ENCODE results near the gene PRELID2.

The PRELID2 gene

DNA sequence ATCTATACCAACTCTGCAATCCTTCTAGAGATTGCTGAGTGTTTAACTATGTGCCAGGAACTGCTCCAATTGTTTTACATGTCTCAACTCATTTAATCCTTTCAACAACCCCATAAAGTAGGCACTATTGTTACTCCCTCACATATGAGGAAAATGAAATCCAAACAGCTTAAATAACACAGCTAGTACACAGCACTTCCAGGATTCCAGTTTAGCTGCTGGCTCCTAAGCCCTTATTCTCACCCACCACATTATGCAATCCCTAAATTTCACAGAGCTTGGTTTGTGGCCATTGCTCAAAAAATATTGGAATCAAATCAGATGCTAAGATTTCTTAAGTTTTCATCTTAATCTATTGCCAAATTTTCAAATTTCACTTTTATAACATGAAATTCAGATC is 84.9 kb downstream of the PRELID2 start:
- no peak for TF ChIP-seq SIN3A (IDR thresholded peaks at IDR 0.05; ENCODE audit: borderline replicate concordance, insufficient read depth, low read length)
- no peak for TF ChIP-seq TAF1 (IDR thresholded peaks at IDR 0.05; ENCODE audit: borderline replicate concordance, insufficient read depth, low read length)
- no peak for TF ChIP-seq FOXP2 (optimal IDR thresholded peaks at IDR 0.05; ENCODE audit: borderline replicate concordance, extremely low read depth, extremely low read length, insufficient read depth)
- TF ChIP-seq, protein P1, sequence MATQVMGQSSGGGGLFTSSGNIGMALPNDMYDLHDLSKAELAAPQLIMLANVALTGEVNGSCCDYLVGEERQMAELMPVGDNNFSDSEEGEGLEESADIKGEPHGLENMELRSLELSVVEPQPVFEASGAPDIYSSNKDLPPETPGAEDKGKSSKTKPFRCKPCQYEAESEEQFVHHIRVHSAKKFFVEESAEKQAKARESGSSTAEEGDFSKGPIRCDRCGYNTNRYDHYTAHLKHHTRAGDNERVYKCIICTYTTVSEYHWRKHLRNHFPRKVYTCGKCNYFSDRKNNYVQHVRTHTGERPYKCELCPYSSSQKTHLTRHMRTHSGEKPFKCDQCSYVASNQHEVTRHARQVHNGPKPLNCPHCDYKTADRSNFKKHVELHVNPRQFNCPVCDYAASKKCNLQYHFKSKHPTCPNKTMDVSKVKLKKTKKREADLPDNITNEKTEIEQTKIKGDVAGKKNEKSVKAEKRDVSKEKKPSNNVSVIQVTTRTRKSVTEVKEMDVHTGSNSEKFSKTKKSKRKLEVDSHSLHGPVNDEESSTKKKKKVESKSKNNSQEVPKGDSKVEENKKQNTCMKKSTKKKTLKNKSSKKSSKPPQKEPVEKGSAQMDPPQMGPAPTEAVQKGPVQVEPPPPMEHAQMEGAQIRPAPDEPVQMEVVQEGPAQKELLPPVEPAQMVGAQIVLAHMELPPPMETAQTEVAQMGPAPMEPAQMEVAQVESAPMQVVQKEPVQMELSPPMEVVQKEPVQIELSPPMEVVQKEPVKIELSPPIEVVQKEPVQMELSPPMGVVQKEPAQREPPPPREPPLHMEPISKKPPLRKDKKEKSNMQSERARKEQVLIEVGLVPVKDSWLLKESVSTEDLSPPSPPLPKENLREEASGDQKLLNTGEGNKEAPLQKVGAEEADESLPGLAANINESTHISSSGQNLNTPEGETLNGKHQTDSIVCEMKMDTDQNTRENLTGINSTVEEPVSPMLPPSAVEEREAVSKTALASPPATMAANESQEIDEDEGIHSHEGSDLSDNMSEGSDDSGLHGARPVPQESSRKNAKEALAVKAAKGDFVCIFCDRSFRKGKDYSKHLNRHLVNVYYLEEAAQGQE (IDR thresholded peaks at IDR 0.05; ENCODE audit: insufficient read depth in 1 of 2, low read depth in 2 of 2, low read length in 2 of 2), result no peak
- no peak for TF ChIP-seq POLR2AphosphoS5 (IDR thresholded peaks at IDR 0.05; ENCODE audit: low read depth, low read length)

DNA sequence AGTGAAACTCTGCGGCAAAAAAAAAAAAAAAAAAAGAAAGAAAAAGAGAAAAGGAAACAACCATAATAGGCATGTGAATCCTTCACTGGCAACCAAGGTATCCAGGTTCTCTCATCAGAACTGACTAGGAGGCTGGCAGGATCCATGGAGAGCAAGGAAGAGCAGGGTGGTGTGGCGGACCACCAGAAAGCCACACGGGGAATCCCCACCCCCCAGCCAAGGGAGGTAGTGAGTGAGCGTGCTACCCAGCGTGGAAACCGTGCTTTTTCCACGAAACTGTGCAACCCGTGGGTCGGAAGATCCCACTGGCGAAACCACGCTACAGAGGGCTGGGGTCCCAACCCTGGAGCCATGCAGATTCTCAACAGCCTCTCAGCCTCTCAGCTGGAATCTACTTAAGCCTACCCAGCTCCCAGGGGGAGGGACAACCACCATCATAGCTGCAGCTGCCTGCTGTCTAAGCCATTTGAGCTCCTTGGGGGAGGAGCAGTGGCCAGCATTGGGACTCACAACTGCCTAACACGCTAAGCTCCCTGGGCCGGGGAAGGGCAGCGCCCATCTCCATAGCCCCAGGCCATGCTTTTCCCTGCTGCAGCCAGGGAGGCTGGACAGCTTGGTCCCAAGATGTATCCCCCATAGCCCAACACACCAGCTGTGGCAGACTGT is 91.6 kb downstream of the PRELID2 start:
- TF ChIP-seq POLR2AphosphoS5 (IDR thresholded peaks at IDR 0.05; ENCODE audit: low read depth, low read length) (no peak), FOXP2 (optimal IDR thresholded peaks at IDR 0.05; ENCODE audit: borderline replicate concordance, extremely low read depth, extremely low read length, insufficient read depth) (no peak), SIN3A (IDR thresholded peaks at IDR 0.05; ENCODE audit: borderline replicate concordance, insufficient read depth, low read length) (no peak), TAF1 (IDR thresholded peaks at IDR 0.05; ENCODE audit: borderline replicate concordance, insufficient read depth, low read length) (no peak)
- TF ChIP-seq, protein P1 (IDR thresholded peaks at IDR 0.05; ENCODE audit: insufficient read depth in 1 of 2, low read depth in 2 of 2, low read length in 2 of 2), result no peak

DNA sequence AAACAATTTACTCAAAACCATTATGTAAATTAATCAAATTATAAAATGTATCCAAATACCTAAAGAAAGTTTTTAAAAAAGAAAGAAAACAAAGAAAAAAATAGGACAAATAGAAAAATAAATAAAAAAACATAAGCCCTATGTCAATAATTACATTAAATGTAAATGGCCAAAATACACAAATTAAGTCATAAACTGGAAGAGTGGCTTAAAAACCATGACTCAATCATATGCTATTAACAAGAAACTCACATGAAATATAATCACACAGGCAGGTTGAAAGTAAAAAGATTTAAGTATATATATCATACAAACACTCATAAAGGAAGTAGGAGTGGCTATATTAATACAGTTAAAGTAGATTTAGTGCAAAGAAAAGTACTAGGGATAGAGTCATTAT is 95.3 kb downstream of the PRELID2 start:
- TF ChIP-seq FOXP2 (optimal IDR thresholded peaks at IDR 0.05; ENCODE audit: borderline replicate concordance, extremely low read depth, extremely low read length, insufficient read depth), result no peak
- no peak for TF ChIP-seq TAF1 (IDR thresholded peaks at IDR 0.05; ENCODE audit: borderline replicate concordance, insufficient read depth, low read length)
- TF ChIP-seq POLR2AphosphoS5 (IDR thresholded peaks at IDR 0.05; ENCODE audit: low read depth, low read length), result no peak
- TF ChIP-seq, protein P1 (IDR thresholded peaks at IDR 0.05; ENCODE audit: insufficient read depth in 1 of 2, low read depth in 2 of 2, low read length in 2 of 2), result no peak
- no peak for TF ChIP-seq SIN3A (IDR thresholded peaks at IDR 0.05; ENCODE audit: borderline replicate concordance, insufficient read depth, low read length)

DNA sequence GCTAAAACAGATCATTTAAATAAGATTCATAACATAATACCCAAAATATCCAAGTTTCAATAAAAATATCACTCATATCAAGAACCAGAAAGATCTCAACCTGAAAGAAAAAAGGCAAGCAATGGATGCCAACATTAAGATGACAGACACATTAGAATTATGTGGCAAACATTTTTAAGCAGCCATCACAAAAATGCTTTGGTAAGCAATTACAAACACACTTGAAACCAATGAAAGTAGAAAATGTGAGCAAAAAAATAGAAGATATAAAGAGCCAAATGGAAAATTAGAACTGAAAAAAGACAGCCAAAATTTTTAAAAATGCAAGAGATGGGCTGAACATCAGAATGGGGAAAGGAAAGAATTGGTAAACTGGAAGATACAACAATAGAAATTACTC is 96.9 kb downstream of the PRELID2 start:
- TF ChIP-seq FOXP2 (optimal IDR thresholded peaks at IDR 0.05; ENCODE audit: borderline replicate concordance, extremely low read depth, extremely low read length, insufficient read depth) (no peak), TAF1 (IDR thresholded peaks at IDR 0.05; ENCODE audit: borderline replicate concordance, insufficient read depth, low read length) (no peak), SIN3A (IDR thresholded peaks at IDR 0.05; ENCODE audit: borderline replicate concordance, insufficient read depth, low read length) (no peak), POLR2AphosphoS5 (IDR thresholded peaks at IDR 0.05; ENCODE audit: low read depth, low read length) (no peak)
- TF ChIP-seq, protein P1 (IDR thresholded peaks at IDR 0.05; ENCODE audit: insufficient read depth in 1 of 2, low read depth in 2 of 2, low read length in 2 of 2), result no peak

All from PFSK-1 (cell line).